GM18520 (cell line): ENCODE measurements around the gene AHNAK.

Source experiments
- ATAC-seq: cut with Tn5 transposase; IDR thresholded peaks from one replicate; pipeline ENCODE4 v1.9.1; 2021; ENCODE audit not compliant: unreplicated experiment

Gene AHNAK

GRCh38 chr11:62416596-62416995 lies 130.0 kb downstream of the AHNAK start:
- no peak for ATAC-seq

GRCh38 chr11:62413060-62413696 lies 133.4 kb downstream of the AHNAK start:
- no peak for ATAC-seq

- ATAC-seq: no peak
These were observed 135.1 kb downstream of the AHNAK start for GRCh38 chr11:62411524-62411923.

- no peak for ATAC-seq
These were observed 135.6 kb downstream of the AHNAK start for GRCh38 chr11:62410972-62411371.

- ATAC-seq: no peak
These were observed 136.8 kb downstream of the AHNAK start for GRCh38 chr11:62409831-62410230.

- ATAC-seq: no peak
These were observed 140.6 kb downstream of the AHNAK start for GRCh38 chr11:62406034-62406433.

DNA sequence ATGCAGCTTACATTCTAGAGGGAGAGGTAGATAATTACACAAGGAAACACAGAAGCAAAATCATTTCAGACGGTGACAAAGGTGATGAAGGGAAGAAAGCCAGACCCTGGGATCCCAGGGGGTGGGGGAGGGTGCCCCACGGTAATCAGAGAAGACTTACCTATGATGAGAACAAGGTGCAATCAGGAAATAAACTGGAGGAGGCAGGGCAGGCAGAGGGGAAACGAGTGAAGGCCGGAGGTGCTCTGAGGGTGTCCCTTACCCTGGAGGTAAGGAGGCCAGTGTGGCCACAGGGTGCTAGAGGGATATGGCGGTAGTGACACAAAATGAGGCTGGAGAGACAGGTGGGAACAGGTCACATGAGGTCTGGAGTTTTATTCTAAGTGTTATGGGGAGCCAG lies 141.7 kb downstream of the AHNAK start:
- no peak for ATAC-seq

DNA sequence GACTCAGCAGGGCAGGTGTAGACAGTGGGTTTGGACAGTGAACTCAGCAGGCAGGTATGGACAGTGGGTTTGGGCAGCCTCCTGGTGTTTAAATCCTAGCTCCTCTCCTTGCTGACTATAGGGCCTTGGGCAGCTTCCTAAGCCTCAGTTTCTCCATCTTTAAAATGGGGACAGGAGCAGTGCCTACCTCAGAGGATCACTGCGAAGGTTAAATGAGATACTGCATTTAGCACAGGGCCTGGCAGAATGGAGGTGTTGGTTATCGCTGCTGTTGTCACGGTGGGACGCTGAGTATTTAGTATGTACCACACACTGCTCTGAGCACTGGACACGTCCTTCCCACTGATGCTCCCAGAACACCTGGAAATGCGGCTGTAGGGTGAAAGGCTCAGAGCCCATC lies 142.2 kb downstream of the AHNAK start:
- ATAC-seq: no peak

DNA sequence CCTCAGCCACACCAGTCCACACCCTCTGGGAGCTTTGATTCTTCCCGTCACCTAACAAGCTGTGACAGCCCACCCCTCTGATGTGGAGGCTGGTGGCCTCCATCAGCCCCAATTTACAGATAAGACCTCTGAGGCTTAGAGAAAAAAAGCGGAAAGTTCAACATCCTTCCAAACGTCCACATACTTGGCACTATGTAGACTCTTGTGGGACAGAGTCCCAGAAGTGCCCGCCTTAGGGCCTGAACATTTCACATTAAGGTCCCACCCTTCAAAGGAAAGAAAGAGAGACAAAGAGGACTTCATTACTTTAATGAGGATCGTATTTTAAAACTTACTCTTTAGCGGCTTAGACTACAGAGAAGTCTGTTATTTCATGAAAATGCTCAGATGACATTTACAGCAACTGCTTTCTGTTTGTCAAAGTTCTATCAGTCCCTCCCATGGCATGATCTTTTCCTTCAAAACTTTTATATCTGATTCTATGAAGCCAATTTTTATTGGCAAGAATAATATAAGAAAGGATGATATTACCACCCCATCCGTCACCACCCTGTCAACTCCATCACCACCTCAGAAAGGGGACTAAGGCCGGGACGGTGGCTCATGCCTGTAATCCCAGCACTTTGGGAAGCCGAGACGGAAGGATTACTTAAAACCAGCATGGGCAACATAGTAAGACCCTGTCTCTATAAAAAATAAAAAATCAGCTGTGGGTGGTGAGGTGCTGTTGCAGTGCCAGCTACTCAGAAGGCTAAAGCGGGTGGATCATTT lies 143.5 kb downstream of the AHNAK start:
- ATAC-seq: no peak

DNA sequence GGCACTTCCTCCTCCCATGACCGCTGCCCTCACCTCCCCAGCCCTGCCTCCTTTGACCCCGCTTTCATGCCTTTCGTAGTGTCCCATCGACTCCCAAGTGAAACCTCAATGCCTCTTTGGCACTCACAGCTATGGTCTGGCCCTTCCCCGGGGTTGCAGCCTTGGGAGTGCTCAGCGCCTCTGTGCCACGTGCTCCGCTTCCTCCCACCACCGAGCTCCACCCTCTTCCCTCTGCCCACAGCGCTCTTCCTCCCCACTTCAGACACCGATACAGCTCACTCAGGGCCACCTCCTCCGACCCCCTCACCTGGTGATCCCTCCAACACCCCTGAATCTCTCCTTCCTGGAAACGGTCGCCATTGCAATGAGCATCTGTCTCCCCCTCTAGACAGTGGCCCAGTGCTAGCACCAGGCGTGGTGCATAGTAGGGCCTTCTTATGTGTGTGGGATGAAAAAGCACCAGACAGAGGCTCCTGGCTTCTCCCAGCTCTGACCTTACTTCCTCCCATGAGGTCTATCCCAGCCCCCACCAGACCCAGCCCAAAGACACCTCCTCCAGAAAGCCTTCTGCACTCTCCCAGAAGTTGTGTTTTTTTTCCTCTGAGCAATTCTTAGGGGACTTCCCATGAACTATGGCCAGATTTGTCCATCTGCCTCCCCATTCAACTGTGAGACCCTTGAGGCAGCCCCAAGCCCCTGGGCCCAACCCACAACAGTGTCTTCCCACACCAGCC lies 144.2 kb downstream of the AHNAK start:
- ATAC-seq: no peak

GRCh38 chr11:62401811-62402210 lies 144.8 kb downstream of the AHNAK start:
- ATAC-seq: no peak

DNA sequence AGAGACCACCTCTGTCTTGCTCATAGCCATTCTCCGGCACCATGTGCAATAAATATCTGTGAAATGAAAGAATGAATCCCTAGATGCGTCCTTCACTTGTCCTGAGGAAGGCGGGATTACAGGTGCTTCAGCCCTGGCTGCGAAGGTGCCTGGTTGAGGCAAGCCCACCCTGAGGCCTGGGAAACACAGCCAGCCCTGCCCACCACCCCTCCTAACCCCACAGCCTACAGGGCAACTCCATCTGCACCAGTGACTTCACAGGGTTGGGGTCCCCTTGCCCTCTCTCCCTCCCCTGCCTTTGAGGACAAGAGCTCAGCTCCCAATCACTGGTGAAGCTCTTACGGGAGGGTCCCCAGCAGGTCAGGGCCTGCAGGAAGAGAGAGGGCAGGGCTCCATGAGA lies 145.2 kb downstream of the AHNAK start:
- no peak for ATAC-seq

DNA sequence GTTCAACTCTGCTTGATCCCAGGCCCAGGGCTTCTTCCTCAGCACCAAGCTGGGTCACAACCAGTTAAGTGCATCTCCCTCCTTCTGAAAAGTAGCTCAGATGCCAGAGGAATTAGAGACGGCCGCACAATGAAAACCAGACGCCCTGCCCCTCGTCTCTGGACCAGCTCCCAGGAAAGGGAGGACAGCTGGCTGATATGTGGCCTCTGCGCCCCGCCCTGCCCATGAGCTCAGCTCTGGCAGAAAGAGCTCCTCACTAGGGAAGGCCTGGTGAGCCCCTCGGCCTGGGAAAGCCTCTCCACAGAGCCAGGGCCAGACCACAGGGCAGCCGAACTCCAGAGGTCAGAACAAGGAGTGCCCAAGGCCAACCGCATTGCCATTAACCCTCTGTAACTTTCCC lies 145.8 kb downstream of the AHNAK start:
- ATAC-seq: no peak

GRCh38 chr11:62400281-62400680 lies 146.3 kb downstream of the AHNAK start:
- ATAC-seq: no peak

- no peak for ATAC-seq
These were observed 146.7 kb downstream of the AHNAK start for GRCh38 chr11:62399878-62400266.

GRCh38 chr11:62399172-62399877 lies 147.3 kb downstream of the AHNAK start:
- no peak for ATAC-seq

GRCh38 chr11:62398011-62398994 lies 148.3 kb downstream of the AHNAK start:
- ATAC-seq: no peak

DNA sequence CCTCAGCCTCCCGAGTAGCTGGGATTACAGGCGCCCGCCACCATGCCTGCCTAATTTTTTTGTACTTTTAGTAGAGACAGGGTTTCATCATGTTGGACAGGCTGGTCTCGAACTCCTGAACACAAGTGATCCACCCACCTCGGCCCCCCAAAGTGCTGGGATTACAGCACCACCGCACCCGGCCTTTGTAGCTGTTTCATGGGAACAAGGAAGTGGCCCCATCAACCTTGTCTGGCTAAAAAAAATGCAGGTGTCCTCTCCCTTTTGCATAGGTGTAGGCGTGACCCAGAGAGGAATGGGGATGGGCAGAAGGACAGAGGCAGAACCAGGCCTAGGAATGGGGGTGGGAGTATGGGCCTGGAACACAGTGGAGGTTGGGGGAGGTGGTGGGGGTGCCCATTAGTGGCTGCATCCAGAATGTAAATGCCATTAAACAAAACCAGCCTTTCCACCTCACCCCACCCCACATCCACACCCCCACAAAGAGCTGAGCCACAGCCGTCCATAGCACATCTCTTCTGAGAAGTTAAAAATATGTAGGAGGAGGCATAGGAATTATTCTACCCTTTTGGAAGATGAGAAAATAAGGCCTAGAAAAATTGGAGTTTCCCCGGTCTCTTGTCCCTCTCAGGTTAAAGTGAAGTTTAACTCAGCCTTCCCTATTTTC lies 150.6 kb downstream of the AHNAK start:
- ATAC-seq: no peak

- no peak for ATAC-seq
These were observed 151.6 kb downstream of the AHNAK start for GRCh38 chr11:62394825-62395538.
